ENCODE data around the gene C1orf226.

The C1orf226 gene

GRCh38 chr1:162384601-162385279 lies 3.2 kb downstream of the C1orf226 start:
- no peaks in the 10 kb centered on the region for H3K9me3 ChIP-seq (ENCODE audit: control insufficient read depth, insufficient read depth, low read length)
- H3K9ac ChIP-seq (ENCODE audit: low read depth, low read length): no peak overlapping the region
- H3K4me1 ChIP-seq (ENCODE audit: insufficient read depth, low read length): peaks cover 6% of the 10 kb centered on the region; the same call in 1 of the 2 replicates
- no peaks in the 10 kb centered on the region for H3K36me3 ChIP-seq (ENCODE audit: insufficient read depth, low read length)

DNA sequence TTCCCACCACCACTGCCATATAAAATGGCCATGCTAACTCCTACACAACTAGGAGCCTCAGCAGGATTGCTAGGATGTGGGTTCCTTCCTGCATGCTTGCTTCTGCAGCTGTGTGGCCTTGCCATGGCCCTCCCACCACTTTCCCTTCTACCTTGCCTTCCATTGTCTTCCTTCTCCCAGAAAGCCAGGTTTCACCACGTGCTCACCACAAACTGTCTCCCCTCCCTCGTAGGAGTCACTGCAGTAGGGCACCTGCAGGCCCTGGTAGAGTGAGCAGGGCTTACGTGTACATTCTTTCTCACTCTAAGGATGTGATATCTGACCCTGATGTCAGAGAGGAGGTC lies 3.7 kb downstream of the C1orf226 start:
- no peaks in the 10 kb centered on the region for H3K9me3 ChIP-seq (ENCODE audit: control insufficient read depth, insufficient read depth, low read length)
- H3K36me3 ChIP-seq (ENCODE audit: insufficient read depth, low read length): no peaks in the 10 kb centered on the region
- no peak overlapping the region for H3K9ac ChIP-seq (ENCODE audit: low read depth, low read length)
- peaks cover 6% of the 10 kb centered on the region; the same call in 1 of the 2 replicates for H3K4me1 ChIP-seq (ENCODE audit: insufficient read depth, low read length)

GRCh38 chr1:162385702-162386101 lies 4.2 kb downstream of the C1orf226 start:
- peaks cover 6% of the 10 kb centered on the region; the same call in 1 of the 2 replicates for H3K4me1 ChIP-seq (ENCODE audit: insufficient read depth, low read length)
- H3K36me3 ChIP-seq (ENCODE audit: insufficient read depth, low read length): no peaks in the 10 kb centered on the region
- no peaks in the 10 kb centered on the region for H3K9me3 ChIP-seq (ENCODE audit: control insufficient read depth, insufficient read depth, low read length)
- H3K9ac ChIP-seq (ENCODE audit: low read depth, low read length): no peak overlapping the region

GRCh38 chr1:162386292-162387225 lies 5.0 kb downstream of the C1orf226 start:
- Histone ChIP-seq H3K9ac (ENCODE audit: low read depth, low read length) (no peak overlapping the region), H3K36me3 (ENCODE audit: insufficient read depth, low read length) (no peaks in the 10 kb centered on the region), H3K4me1 (ENCODE audit: insufficient read depth, low read length) (peaks cover 6% of the 10 kb centered on the region), H3K9me3 (ENCODE audit: control insufficient read depth, insufficient read depth, low read length) (no peaks in the 10 kb centered on the region)

GRCh38 chr1:162387226-162388082 lies 5.9 kb downstream of the C1orf226 start:
- H3K36me3 ChIP-seq (ENCODE audit: insufficient read depth, low read length): no peaks in the 10 kb centered on the region
- H3K9me3 ChIP-seq (ENCODE audit: control insufficient read depth, insufficient read depth, low read length): no peaks in the 10 kb centered on the region
- no peak overlapping the region for H3K9ac ChIP-seq (ENCODE audit: low read depth, low read length)
- peaks cover 6% of the 10 kb centered on the region for H3K4me1 ChIP-seq (ENCODE audit: insufficient read depth, low read length)

GRCh38 chr1:162388083-162388594 lies 6.6 kb downstream of the C1orf226 start:
- Histone ChIP-seq H3K36me3 (ENCODE audit: insufficient read depth, low read length) (no peaks in the 10 kb centered on the region), H3K9ac (ENCODE audit: low read depth, low read length) (no peak overlapping the region), H3K9me3 (ENCODE audit: control insufficient read depth, insufficient read depth, low read length) (no peaks in the 10 kb centered on the region), H3K4me1 (ENCODE audit: insufficient read depth, low read length) (peaks cover 6% of the 10 kb centered on the region)

DNA sequence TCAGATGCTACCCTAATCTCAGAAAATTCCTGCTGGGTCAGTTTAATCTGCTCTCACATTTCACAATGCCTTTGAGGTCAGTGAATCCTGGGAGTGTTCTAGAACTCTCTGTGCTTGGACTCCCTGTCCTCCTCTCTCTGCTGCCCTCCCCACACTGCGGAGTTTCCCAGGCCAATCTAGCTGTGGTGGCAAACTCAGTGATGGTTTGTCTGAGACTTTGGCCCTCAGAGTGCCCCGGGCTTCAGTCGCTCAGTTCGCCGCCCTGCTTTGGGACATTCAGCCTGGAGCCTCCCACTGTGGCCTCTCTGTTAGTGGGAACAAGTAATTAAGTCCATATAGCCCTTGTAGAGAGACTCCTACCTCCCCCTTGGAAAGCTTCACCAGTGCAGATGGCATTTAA lies 7.1 kb downstream of the C1orf226 start:
- peaks cover 6% of the 10 kb centered on the region for H3K4me1 ChIP-seq (ENCODE audit: insufficient read depth, low read length)
- H3K9ac ChIP-seq (ENCODE audit: low read depth, low read length): no peak overlapping the region
- H3K36me3 ChIP-seq (ENCODE audit: insufficient read depth, low read length): no peaks in the 10 kb centered on the region
- no peaks in the 10 kb centered on the region for H3K9me3 ChIP-seq (ENCODE audit: control insufficient read depth, insufficient read depth, low read length)

DNA sequence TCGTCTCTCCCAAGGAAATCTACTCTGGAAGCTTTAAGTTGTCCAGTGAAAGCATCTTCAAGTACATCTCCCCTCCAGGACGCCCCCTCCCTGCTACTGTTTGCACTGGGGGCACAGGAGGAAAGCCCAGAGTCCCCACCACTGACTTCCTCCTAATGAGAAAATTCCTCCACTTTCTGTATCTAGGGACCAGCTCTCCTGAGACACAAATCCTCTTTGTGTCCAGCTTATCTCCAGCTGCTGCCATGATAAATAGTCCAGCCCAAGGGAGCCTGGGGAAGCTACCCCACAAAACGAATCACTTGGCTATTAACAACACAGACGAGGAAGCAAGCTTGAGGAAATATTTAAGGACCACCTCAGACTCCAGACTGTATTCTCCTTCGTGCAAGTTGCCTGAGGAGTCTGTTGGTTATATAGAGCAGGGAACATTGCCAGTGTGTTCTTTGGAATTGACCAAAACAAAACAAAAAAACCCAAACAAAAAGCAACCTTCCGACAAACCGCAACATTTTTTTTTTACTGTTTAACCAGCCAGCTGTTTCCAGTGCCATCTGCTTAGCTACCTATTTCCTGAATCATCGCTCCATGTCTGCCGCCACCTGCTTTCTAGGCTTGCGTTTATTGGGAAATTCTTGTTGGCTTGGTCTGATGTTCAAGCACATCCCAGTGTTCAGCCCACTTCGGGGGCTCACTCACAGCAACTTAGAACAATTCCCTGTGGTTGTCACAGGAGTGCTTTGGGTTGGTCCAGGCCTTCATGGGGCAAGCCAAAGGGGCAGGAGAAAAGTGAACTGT lies 7.7 kb downstream of the C1orf226 start:
- no peaks in the 10 kb centered on the region for H3K36me3 ChIP-seq (ENCODE audit: insufficient read depth, low read length)
- no peak overlapping the region for H3K9ac ChIP-seq (ENCODE audit: low read depth, low read length)
- no peaks in the 10 kb centered on the region for H3K9me3 ChIP-seq (ENCODE audit: control insufficient read depth, insufficient read depth, low read length)
- H3K4me1 ChIP-seq (ENCODE audit: insufficient read depth, low read length): peaks cover 4% of the 10 kb centered on the region

- Histone ChIP-seq H3K36me3 (ENCODE audit: insufficient read depth, low read length) (no peaks in the 10 kb centered on the region), H3K4me1 (ENCODE audit: insufficient read depth, low read length) (no peaks in the 10 kb centered on the region; the same call in 1 of the 2 replicates), H3K9me3 (ENCODE audit: control insufficient read depth, insufficient read depth, low read length) (no peaks in the 10 kb centered on the region), H3K9ac (ENCODE audit: low read depth, low read length) (no peak overlapping the region)
Measured at GRCh38 chr1:162389971-162390370, 8.4 kb downstream of the C1orf226 start.

- Histone ChIP-seq H3K36me3 (ENCODE audit: insufficient read depth, low read length) (no peaks in the 10 kb centered on the region), H3K4me1 (ENCODE audit: insufficient read depth, low read length) (no peaks in the 10 kb centered on the region; the same call in 1 of the 2 replicates), H3K9ac (ENCODE audit: low read depth, low read length) (no peak overlapping the region), H3K9me3 (ENCODE audit: control insufficient read depth, insufficient read depth, low read length) (no peaks in the 10 kb centered on the region)
Measured at GRCh38 chr1:162390396-162391185, 9.1 kb downstream of the C1orf226 start.

DNA sequence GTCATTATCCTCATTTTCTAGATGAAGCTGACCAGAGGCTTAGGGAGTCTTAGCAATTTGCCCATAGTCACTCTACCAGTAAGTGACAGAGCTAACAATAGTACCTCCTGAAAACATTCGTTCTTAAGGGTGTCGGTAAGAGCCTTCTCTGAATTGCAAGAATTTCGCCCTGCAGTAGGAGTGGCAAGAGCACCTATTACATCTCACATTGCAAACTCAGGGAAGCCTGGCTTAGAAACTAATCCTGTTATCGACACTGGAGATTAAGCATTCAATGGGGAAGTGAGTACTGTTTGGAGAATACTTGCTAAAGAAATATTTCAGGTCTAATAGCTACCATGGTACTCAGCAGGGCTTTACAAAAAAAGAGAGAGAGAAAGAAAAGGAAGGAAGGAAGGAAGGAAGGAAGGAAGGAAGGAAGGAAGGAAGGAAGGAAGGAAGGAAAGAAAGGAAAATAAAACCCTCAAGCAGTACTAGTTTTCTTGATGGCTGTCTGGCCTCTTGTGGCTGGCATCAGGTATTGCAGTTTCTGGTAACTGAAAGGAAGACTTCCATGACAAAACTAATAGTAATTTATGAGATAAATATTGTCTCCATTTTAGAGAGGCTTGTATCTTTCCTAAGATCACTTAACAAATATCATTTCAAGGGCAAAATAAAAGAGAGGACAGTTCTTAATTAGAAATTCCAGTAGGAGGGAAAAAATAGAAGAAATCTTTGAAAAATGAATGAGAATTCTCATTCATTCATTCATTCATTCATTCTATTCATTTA lies 10.4 kb downstream of the C1orf226 start:
- H3K4me1 ChIP-seq (ENCODE audit: insufficient read depth, low read length): no peaks in the 10 kb centered on the region; the same call in 1 of the 2 replicates
- H3K9me3 ChIP-seq (ENCODE audit: control insufficient read depth, insufficient read depth, low read length): no peaks in the 10 kb centered on the region
- no peak overlapping the region for H3K9ac ChIP-seq (ENCODE audit: low read depth, low read length)
- no peaks in the 10 kb centered on the region for H3K36me3 ChIP-seq (ENCODE audit: insufficient read depth, low read length)

- peaks cover 16% of the 10 kb centered on the region; the same call in 1 of the 2 replicates for H3K4me1 ChIP-seq (ENCODE audit: insufficient read depth, low read length)
- no peak overlapping the region for H3K9ac ChIP-seq (ENCODE audit: low read depth, low read length)
- H3K36me3 ChIP-seq (ENCODE audit: insufficient read depth, low read length): no peaks in the 10 kb centered on the region
- H3K9me3 ChIP-seq (ENCODE audit: control insufficient read depth, insufficient read depth, low read length): no peaks in the 10 kb centered on the region
Measured at GRCh38 chr1:162396201-162396906, 14.8 kb downstream of the C1orf226 start.
